DMS153 treated with DMSO at 0.1 percent for 48 hours (cell line): Measurements from ENCODE around the gene BTBD9.
"Not testable (repeated sequence)": the region's sequence is repeated elsewhere in the genome, so short reads cannot be mapped to it uniquely, and the experiment has no call there.

Source experiments
- DNase-seq: peaks from one replicate; lab custom pipeline; 2025; ENCODE audit not compliant: unreplicated experiment; lab: John Stamatoyannopoulos, UW

The BTBD9 gene

DNA sequence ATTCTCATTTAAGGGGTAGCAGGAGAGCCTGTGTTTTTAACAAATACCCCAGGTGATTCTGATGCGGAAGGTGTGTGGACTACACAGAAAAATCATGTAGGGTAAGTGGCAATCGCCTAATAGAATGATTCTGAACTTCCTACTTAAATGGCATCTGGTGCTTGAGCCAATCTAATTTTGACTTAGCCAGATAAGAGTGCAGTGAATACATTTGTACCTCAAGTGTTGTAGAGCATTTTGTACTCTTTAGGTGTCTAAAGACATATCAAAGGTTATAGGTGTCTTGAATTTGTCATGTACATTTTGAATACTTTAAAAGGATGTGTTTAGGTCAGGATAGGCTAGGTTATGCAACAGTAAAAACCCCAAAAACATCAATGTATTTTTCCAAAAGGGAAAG is 10.0 kb upstream of the BTBD9 start:
- no peak for DNase-seq

DNA sequence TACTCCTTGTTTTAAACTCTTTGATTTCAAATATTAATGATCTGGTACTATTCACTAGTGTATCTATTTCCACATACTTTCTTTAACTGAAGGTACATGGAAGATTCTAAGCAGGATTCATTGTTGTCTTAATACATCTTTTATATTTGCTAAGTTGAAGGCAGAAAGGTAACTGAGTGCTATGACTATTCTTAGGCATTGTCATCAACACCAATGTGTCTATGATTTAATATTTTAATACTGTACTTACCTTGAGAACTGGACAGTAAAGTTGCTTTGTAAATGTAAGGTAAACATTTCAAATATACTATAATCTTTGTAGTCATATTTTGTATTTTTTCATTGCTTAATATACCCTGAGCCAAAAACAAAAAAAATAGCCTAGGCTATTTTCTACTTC is 8.9 kb upstream of the BTBD9 start:
- no peak for DNase-seq

DNA sequence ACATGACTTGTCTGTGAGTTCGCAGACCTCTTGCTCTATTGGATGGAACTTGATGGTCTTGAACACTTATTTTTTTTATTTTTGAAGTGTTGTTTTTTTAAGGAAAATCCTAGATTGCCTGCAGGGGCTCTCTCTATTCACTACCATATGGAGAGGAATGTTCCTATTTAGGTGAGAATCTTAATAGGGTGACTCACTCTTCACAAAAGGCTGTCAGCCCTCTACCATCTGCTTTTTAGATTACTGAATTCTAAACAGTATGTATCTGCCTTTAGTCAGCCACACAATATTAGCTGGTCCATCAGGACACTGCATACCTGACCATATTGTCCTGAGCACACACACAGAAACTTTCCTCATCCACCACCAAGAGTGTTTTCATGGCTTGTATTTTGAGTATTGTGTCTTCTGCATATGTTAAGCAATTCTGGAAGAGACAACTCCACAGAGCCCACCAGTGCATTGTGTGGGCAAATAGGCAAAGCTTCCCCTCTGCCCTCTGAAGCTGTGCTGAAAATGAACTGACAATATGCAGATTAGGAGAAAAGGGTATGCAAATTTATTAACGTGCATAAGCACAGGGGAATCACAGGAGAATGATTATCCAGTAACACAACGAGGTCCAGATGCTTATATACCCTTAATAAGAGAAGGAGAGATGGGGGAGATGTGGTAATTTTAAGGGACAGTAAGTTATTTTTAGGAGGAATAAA is 6.6 kb upstream of the BTBD9 start:
- DNase-seq: no peak

DNA sequence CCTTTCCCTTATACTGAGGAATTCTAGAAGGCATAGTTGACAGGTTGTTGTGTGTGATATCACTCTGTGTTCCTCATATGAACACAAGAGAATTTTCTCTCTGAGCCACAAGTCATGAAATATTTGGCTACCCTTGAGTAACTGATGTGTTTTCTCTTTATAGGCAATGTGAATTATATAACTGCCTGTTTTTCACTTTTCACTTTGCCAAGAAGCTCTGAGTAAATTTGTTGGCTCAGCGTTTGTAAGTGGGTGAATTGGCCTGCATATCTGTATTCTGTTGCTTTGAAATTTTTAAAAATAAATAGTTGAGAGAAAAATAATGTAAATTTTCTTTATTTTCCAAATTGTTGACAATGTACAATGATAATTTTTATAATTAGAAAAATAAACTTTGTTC is 5.2 kb upstream of the BTBD9 start:
- no peak for DNase-seq

DNA sequence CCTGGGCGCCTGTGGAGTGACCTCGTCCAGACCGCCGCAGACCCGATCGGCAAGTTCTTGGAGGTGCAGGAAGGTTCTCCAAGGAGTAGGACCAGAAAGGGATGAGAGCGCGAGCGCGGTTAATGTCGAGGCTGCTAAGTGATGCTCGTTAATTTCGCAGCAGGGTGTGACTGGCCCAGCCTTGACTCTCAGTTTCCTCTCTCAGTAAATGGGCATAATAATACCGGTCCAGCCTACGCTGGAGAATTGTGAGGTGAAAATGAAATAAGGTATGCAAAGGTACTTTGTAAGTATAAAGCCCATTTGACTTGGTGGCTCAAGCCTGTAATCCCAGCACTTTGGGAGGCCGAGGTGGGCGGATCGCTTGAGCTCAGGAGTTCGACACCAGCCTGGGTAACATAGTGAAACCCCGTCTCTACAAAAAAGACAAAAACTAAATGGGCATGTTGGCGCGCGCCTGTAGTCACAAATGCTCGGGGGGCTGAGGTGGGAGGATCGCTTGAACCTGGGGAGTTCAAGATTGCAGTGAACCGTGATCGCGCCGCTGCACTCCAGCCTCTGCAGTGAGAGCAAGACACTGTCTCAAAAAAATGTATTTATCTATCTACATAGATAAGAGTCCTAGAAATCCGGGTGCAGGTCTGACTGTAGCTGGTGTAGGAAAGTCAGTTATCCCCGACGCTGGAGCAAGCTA is 634 bp upstream of the BTBD9 start:
- DNase-seq: peak; percentile 62

DNA sequence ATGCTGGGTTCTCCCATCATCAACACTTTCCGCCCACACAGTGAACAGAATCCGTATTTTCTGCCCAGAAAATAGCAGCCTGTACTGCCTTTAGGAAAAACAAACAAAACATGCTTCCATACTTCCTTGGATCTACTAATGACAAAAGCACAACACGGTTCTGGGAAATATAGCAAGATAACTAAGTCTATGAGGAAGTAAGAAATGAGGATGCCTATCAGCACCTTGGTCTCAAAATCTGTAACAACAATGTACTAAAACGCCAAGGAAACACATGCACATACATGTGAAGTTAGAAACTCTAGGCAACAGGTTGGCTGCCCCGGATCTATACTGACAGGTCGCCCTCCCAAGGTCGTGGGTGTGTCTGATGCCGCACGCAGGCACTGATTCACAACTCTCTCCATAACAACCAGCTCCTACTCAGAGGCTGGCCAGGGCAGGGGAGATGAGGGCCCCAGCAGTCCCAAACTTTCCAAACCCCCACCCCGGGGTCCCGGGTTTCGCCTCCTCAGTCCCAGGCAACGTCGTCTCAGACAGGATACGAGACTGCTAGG is 710 bp downstream of the BTBD9 start:
- peak; percentile 46 for DNase-seq

DNA sequence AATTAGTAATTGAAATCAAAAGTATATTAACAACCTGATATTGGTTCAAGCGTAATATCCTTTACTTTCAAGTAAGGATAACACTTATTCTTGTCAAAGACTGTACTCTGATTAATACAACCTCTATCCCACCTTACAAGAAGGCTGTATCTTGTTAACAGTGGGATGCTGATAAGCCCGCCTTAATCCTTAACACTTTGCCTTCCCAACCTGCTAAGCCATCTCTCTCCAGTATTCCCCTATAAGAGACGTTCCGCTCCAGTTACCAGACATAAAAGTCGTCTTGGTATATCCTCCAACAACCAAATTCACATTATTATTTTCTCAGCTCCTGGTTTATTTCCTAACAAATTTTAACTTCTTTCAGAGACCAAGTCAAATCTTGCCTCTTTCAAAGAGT is 2.0 kb downstream of the BTBD9 start:
- no peak for DNase-seq

DNA sequence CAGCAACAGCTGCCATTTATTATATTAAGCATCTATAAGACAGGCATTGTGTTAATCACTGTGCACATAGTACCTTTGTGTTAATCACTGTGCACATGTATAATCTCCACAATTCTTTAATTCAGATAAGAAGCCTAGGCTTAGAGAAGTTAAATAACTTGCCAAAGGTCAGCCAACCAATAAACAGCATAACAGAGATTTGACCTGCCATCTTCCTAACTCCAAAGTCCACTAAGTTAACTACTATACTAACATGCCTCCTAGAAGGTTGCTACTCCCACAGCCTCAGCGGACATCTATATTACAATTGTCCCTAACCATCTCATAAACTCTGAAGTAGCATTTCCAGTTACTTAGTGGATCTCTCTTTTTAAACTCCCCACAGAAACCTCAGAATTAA is 3.7 kb downstream of the BTBD9 start:
- DNase-seq: no peak

DNA sequence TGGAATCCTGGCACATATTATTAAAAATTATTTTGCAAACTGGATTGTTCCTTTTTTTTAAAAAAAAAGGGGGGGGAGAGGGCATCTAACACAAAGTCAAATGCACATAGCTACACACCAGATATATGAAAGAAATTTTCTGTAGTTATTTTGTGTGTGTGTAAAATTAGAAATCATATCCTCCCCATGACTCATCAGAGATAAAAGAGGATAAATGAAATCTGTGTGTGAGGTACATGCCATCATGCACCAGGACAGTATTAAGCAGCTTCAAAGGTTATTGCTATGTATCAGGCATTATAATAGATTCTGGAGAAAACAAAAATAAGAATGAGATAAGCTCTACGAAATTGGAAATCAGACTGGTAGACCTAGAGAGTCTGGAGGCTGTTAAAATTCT is 5.2 kb downstream of the BTBD9 start:
- DNase-seq: no peak

DNA sequence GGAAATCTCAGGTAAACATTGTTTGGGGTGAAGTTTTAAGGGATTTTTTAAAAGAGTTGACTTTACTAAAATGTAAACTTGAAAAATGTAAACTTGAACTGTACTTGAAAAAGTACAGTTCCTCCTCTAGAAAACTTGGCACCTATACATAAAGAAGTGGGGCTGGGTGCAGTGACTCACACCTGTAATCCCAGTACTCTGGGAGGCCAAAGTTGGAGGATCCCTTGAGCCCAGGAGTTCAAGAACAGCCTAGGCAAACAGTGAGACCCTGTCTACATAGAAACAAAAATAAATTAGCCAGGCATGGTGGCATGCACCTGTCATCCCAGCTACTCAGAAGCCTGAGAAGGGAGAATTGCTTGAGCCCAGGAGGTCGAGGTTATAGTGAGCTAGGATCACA is 7.2 kb downstream of the BTBD9 start:
- no peak for DNase-seq

DNA sequence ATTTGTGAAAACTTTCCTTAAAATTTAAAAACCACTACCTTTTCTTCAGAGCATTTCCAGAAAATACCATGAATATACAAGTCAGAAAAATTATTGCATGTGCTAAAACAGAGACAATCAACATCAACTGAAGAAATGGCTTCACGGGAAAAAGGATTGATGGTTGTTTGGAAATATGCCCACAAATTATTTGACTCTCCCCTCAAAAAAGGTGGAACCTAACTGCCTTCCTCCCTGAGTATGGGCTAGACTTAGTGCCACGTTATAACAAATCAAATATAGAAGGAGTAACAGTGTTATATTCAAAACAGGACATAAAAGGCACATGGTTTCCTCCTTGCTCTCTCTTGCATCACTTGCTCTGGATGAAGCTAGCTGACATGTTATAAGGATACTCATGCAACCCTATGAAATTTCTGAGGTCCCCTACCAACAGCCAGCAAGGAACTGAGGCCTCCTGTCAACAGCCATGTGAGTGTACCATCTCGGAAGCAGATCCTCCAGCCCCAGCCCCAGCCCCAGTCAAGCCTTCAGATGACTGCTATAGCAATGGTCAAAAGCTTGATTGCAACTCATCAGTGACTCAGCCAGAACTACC is 8.4 kb downstream of the BTBD9 start:
- no peak for DNase-seq

DNA sequence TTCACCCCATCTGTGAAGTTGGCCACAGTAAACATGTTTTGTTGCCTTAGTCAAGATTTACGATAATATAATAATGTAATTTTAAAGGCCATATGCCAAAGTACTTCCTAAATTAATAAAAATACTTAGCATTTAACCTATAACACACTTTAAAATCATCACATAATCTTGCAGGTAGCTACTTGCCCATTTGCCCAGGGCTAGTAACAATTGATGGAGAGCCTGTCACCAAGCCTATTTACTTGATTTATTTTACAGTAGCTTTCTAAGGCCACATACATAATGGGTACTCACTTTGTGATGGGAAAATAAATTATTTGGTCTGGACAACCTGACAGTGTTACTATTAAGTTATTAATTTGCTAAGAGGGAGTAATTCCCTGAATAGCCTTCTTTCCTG is 14.5 kb downstream of the BTBD9 start:
- DNase-seq: no peak

DNA sequence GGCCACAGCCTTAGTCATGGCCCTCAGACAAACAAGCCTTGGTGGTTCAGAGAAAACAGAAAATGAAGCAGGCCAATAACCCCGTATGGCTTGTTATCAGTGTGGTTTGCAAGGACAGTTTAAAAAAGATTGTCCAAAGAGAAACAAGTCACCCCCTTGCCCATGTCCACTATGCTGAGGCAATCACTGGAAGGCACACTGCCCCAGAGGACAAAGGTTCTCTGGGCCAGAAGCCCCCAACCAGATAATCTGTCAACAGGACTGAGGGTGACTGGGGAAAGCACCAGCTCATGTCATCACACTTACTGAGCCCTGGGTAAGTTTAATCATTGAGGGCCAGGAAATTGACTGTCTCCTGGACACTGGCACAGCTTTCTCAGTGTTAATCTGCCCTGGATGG is 20.4 kb downstream of the BTBD9 start:
- DNase-seq: not testable (repeated sequence)

DNA sequence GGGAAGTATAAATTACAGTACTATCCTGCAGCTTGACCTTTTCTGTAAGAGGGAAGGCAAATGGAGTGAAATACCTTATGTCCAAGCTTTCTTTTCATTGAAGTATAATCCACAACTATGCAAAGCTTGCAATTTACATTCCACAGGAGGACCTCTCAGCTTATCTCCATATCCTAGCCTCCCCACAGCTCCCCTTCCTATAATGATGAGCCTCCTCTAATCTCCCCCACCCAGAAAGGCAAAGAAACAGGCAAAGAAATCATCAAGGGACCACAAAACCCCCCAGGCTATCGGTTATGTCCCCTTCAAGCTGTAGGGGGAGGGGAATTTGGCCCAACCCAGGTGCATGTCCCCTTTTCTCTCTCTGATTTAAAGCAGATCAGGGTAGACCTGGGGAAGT is 21.4 kb downstream of the BTBD9 start:
- not testable (repeated sequence) for DNase-seq

DNA sequence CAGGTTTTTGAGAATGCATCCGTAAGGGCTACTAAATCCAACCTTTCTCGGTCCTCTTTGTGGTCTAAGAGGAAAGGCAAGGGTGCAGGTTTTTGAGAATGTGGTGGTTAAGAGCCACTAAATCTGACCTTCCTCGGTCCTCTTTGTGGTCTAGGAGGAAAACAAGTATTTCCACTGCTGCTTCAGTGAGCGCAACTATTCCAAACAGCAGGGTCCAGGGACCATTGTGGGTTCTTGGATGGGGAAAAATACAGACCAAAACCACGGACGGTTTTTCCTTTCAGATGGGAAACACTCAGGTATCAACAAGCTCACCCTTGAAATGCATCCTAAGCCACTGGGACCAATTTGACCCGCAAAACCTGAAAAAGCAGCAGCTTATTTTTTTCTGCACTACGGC is 21.9 kb downstream of the BTBD9 start:
- DNase-seq: no peak

DNA sequence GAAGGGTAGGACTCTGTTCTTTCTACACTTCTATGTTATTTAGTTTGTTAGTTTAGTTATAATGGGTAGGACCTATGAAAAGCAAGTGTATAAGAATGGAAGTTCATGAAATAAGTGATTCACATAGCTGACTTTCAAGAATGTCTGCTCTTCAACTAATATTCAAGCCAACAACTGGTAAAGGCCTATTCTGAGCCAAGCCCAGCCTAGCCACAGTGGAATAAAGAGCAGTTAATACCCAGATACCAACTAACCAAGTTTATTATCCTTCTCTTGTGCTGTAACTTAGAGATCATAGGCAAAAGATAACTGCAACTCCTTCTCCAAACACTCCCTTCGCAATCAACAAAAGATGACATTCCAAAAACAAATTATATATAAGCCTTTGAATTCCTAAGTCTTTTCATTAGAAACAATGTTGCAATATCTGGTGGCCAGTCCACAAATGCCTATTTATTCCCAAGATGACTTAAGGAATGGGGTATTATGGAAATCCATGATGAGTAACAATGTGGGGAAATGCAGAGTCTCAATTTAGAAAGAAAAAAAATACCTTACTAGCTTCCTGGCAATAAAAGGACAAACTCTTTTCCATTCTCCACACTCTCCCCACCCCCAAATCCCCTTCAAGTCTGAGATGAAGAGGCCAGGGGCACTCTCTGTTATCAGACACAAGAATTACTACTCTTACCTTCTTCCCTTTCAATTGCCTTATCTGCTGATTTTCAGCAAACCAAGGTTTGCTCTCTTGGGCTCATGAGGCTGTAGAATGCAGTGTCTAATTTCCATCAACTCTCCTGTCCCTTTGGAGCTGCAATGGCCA is 27.4 kb downstream of the BTBD9 start:
- DNase-seq: no peak

DNA sequence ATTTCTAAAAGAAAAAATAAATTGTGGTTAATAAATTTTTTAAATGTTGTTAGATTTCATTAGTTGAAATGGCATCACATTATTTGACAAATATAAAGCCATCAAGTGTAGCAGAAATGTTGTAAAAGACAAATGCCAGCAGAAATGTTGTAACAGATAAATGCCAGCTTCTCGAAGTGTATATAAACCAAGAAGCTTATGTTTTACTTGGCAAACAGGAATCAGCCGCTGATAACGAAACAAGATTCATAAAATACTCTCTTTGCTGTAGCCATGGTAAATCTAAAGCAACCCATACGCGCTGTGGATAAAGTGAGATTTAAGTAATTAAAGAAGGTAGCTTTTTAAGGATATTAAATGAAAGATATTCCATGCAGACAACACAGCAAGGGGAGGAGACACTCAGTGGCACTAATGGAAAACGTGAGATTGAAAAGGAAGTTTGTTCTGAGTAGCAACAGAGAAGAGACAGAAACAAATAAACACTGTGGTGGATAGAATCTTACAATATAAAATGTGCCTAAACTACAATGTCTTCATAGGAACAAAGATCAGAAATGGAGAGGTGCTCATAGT is 29.6 kb downstream of the BTBD9 start:
- no peak for DNase-seq

DNA sequence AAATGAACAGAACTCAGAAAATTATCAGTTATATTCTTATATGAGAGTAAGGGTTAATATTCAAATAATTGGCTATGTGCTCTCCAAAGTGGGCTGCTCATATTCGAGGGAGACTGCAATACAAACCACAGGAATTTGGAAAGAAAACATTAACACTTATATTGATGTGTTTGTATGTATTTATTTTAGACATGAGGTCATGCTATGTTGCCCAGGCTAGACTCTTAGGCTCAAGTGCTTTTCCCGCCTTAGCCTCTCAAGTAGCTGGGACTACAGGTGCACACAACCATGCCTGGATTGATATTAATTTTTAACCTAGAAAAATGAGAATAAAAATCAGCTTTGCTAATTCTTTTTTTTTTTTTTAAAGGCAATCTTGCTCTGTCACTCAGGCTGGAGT is 35.0 kb downstream of the BTBD9 start:
- DNase-seq: peak; percentile 9

DNA sequence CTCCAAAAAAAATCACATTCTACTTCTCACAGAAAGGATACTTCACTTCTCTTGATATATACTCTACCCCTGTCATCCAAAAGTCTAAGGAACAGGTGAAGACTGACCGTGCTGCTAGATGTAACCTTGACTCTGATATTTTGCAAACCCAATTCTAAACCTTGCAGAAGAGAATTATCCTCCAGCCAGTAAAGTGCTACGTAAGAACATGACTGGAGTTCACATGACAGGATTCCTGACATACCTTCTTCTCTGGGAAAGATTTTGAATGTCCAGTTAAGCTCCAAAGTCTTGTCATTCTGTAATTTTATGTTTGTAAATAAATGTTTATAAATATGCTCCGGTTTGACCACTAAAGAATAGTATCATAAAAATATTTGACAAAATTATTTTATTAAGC is 35.8 kb downstream of the BTBD9 start:
- no peak for DNase-seq

DNA sequence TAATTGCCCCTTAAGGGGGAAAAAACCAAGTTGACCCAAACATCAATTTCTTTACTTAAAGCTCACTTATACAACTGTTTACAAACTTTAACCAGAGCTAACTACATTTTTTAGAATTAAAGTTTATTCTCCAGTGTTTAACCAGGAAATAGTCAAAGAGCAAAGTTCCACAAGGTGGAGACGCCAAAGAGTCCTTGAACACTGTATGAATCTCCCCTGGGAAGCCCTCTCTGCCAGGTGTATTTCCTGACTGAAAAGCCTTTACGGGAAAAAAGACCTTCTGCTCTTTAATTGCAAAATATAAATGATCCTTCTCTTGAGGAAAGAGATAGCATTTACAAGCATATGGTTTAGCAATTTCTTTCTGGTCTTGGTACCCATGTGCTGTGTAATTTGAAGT is 36.2 kb downstream of the BTBD9 start:
- peak; percentile 44 for DNase-seq

DNA sequence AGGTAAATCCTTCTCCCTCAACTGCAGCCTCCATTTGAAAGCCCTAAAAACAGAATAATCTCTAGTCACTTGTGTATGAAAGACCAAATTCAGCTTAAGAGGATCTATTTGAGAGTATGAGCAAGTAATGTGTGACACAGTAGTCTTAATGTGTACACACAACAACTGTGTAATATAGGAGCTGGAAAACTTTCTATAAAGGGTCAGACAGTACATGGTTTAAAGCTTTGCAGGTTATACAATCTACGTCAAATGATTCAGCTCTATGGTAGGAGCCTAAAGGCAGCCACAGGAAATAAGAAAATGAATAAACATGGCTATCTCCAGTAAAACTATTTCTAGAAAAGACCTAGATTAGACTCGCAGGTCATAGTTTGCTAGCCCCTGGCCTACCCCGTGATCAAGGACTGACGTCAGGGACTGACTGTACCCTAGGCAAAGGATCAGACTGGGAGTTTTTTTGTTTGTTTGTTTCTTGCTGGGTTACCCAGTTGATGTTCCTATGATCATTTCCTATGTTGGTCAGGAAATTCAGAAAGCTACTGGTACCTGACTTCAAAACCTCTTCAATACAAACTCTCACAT is 39.7 kb downstream of the BTBD9 start:
- no peak for DNase-seq
